ENCODE data around the gene CACNA1C. TPM values are rescaled to one million over a fixed set of nuclear protein-coding genes. Genes with fewer than 3 reads are reported as not detected.

Gene CACNA1C
- total and polyA plus RNA-seq, 10 of the 15 experiments (the other 5 are each of a cell fraction or from before 2014, with no cell fraction given): under 0.01 to 0.15 (median 0.09) TPM; not detected in 5

DNA sequence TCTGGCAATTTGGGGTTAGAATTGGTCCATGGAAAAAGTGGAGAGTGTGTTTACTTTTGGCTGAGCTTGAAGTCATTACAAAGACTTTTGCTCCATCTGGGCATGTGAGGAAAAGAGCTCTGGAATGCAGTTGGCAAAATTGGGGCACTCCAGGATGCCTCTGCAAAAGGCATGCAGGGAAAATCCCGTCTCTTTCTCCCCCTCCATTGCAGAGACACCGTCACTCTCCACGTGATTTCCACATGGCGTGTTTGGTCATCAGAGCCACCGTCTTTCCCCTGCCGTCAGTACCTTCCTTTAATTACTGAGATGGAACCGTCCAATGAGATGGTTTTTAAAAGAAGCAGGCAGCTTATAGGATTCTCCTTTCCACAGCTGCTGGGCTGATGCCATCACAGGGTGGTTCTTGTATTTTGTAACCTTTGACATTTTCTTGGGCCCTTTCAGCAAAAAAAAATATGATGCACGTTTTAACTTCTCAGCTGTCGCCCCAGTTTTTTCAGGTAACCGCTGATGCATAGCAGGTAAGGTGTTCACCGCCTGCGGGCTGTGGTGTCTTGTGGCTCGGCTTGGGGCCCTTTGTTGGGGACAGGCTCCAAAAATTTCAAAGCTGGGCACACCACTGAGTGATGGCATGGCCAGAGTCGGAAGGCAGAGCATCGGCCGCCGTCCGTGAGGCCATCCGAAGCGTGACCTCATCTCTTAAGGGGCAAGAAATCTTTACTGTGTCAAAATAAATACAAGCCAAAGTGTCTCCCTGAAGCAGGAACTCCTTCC is 68.4 kb downstream of the CACNA1C start:
- in situ Hi-C loops (cut with MboI) (no loop called here), intact Hi-C loops (cut with micrococcal nuclease; ENCODE audit: unreplicated experiment) (no loop called here)
- TF ChIP-seq, protein P1, sequence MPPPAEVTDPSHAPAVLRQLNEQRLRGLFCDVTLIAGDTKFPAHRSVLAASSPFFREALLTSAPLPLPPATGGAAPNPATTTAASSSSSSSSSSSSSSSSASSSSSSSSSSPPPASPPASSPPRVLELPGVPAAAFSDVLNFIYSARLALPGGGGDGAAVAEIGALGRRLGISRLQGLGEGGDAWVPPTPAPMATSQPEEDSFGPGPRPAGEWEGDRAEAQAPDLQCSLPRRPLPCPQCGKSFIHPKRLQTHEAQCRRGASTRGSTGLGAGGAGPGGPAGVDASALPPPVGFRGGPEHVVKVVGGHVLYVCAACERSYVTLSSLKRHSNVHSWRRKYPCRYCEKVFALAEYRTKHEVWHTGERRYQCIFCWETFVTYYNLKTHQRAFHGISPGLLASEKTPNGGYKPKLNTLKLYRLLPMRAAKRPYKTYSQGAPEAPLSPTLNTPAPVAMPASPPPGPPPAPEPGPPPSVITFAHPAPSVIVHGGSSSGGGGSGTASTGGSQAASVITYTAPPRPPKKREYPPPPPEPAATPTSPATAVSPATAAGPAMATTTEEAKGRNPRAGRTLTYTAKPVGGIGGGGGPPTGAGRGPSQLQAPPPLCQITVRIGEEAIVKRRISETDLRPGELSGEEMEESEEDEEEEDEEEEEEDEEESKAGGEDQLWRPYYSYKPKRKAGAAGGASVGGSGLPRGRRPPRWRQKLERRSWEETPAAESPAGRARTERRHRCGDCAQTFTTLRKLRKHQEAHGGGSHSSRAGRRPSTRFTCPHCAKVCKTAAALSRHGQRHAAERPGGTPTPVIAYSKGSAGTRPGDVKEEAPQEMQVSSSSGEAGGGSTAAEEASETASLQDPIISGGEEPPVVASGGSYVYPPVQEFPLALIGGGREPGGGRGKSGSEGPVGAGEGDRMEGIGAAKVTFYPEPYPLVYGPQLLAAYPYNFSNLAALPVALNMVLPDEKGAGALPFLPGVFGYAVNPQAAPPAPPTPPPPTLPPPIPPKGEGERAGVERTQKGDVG (CRISPR knock-in tag; IDR thresholded peaks at IDR 0.05): no peak
- TF ChIP-seq NFYB (IDR thresholded peaks at IDR 0.05; ENCODE audit: insufficient read depth, low read depth, low read length): no peak
- TF ChIP-seq ZNF24 (IDR thresholded peaks at IDR 0.05): no peak
- TF ChIP-seq TAF1 (IDR thresholded peaks at IDR 0.05; ENCODE audit: borderline replicate concordance, low read depth, low read length): no peak
- no peak for TF ChIP-seq RELB (IDR thresholded peaks at IDR 0.05; ENCODE audit: low read depth)
- no peak for TF ChIP-seq PAX5 (IDR thresholded peaks at IDR 0.05; ENCODE audit: borderline replicate concordance, low read depth, low read length)
- no peak for TF ChIP-seq GATAD2B (conservative IDR thresholded peaks at IDR 0.05; ENCODE audit: low read depth)
- TF ChIP-seq, protein P2, sequence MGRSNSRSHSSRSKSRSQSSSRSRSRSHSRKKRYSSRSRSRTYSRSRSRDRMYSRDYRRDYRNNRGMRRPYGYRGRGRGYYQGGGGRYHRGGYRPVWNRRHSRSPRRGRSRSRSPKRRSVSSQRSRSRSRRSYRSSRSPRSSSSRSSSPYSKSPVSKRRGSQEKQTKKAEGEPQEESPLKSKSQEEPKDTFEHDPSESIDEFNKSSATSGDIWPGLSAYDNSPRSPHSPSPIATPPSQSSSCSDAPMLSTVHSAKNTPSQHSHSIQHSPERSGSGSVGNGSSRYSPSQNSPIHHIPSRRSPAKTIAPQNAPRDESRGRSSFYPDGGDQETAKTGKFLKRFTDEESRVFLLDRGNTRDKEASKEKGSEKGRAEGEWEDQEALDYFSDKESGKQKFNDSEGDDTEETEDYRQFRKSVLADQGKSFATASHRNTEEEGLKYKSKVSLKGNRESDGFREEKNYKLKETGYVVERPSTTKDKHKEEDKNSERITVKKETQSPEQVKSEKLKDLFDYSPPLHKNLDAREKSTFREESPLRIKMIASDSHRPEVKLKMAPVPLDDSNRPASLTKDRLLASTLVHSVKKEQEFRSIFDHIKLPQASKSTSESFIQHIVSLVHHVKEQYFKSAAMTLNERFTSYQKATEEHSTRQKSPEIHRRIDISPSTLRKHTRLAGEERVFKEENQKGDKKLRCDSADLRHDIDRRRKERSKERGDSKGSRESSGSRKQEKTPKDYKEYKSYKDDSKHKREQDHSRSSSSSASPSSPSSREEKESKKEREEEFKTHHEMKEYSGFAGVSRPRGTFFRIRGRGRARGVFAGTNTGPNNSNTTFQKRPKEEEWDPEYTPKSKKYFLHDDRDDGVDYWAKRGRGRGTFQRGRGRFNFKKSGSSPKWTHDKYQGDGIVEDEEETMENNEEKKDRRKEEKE (IDR thresholded peaks at IDR 0.05): no peak
- no peak overlapping the region for H3K4me3 ChIP-seq
- DNase-seq (ENCODE audit: low read depth, low spot score) (no peak), ATAC-seq (no peak; the same call in 2 of the 3 replicates), FAIRE-seq (no peak)
- H3K9ac ChIP-seq (ENCODE audit: control insufficient read depth, insufficient read depth, low read length): no peak overlapping the region
- H4K20me1 ChIP-seq (ENCODE audit: control insufficient read depth, insufficient read depth): no peaks in the 10 kb centered on the region
- ChIA-PET POLR2A (no interaction called here), CTCF (no interaction called here), SMC1A (ENCODE audit: uncharacterized antibody, unreplicated experiment) (interaction anchor here (0.6 kb wide), 1 partner anchor 50 kb away, joined by 3 read pairs; no protein-coding TSS in a partner anchor), RAD21 (ENCODE audit: unreplicated experiment) (no interaction called here)
- H3K27me3 ChIP-seq (replicated peaks in 1 of 2; ENCODE audit: control insufficient read depth in 2 of 2, insufficient read depth in 2 of 2, low read length in 1 of 2): peaks cover 0 to 3% of the 10 kb centered on the region in 2 experiments; a peak in 2 of 4 replicates
- BruUV-seq (replicated peaks): no TSS peak
- WGBS (ENCODE audit: insufficient coverage, insufficient replicate concordance, low lambda C conversion rate, missing lambda C conversion rate): 48% methylated on average over 20 of the region's 20 CpGs
- no peaks in the 10 kb centered on the region for H3K79me2 ChIP-seq (ENCODE audit: control insufficient read depth, insufficient read depth, low read length)
- H3K4me1 ChIP-seq (ENCODE audit: control insufficient read depth, insufficient read depth, low read length): no peaks in the 10 kb centered on the region
- H3K9me3 ChIP-seq (replicated peaks; ENCODE audit: control insufficient read depth, insufficient read depth, low read length): no peaks in the 10 kb centered on the region
- H3K27ac ChIP-seq (ENCODE audit: control insufficient read depth, insufficient read depth): no peak overlapping the region
- no peak overlapping the region for H2AFZ ChIP-seq (ENCODE audit: control insufficient read depth, low read depth, low read length)
- H3K4me2 ChIP-seq (ENCODE audit: control insufficient read depth, insufficient read depth): no peak overlapping the region
- H3K36me3 ChIP-seq (ENCODE audit: control insufficient read depth in 2 of 2, insufficient read depth in 2 of 2, low read length in 1 of 2): no peaks in the 10 kb centered on the region

Data from GM12878 (cell line).